Spleen (tissue), 11 donors: ENCODE results near the gene FAM124B. TPM values are rescaled to one million over a fixed set of nuclear protein-coding genes. Genes with fewer than 3 reads are reported as not detected.

Experiments
- DNase-seq: peaks from one replicate; pipeline ENCODE4 v3.0.0-alpha.2; 2020
- H3K27ac ChIP-seq, 8 donors: fragments of 200-600 bp; sonication (generic) in 7 of 8; 1 replicate in 4 of 8; 2 replicates in 4 of 8; pipeline versions ENCODE4 v1.5.0 to v1.8.0; 2016 to 2021; ENCODE audit warnings: inconsistent platforms in 4 of 8, mild to moderate bottlenecking in 4 of 8, moderate library complexity in 1 of 8
- H3K27me3 ChIP-seq, 7 donors: fragments of 200-600 bp; sonication (generic) in 6 of 7; replicated peaks in 1 of 7; 1 replicate in 4 of 7; 2 replicates in 3 of 7; pipeline versions ENCODE4 v1.5.0 to v1.8.0; 2016 to 2021; ENCODE audit warnings: inconsistent platforms in 3 of 7, mild to moderate bottlenecking in 1 of 7
- H3K36me3 ChIP-seq, 6 donors: fragments of 200-600 bp; sonication (generic) in 5 of 6; 1 replicate in 4 of 6; 2 replicates in 2 of 6; pipeline versions ENCODE4 v1.5.0 to v1.8.0; 2016 to 2021; ENCODE audit warnings: inconsistent platforms in 2 of 6
- H3K4me1 ChIP-seq, 6 donors: fragments of 200-600 bp; sonication (generic) in 5 of 6; 1 replicate in 3 of 6; 2 replicates in 3 of 6; pipeline versions ENCODE4 v1.5.0 to v1.8.0; 2016 to 2021; ENCODE audit warnings: inconsistent platforms in 3 of 6
- H3K4me3 ChIP-seq, 8 donors: fragments of 200-600 bp; sonication (generic) in 7 of 8; 1 replicate in 4 of 8; 2 replicates in 4 of 8; pipeline versions ENCODE4 v1.5.0 to v1.8.0; 2016 to 2021; ENCODE audit warnings: inconsistent platforms in 4 of 8, mild to moderate bottlenecking in 4 of 8, moderate library complexity in 2 of 8
- H3K9me3 ChIP-seq, 8 donors: fragments of 200-600 bp; sonication (generic) in 7 of 8; 1 replicate in 4 of 8; 2 replicates in 4 of 8; pipeline versions ENCODE4 v1.5.0 to v1.8.0; 2016 to 2021; ENCODE audit warnings: inconsistent platforms in 4 of 8
- CTCF ChIP-seq, 11 experiments: fragments of 200-600 bp in 7 of 11; fragments of 450-650 bp in 4 of 11; sonication (generic) in 4 of 11; IDR thresholded peaks in 8 of 11; conservative IDR thresholded peaks in 3 of 11; 1 replicate in 7 of 11; 2 replicates in 4 of 11; pipeline versions ENCODE4 v1.4.0 to v1.8.0; 2016 to 2021; ENCODE audit warnings: antibody characterized with exemption in 11 of 11, inconsistent platforms in 4 of 11, mild to moderate bottlenecking in 1 of 11
- POLR2A ChIP-seq, 3 donors: fragments of 450-650 bp; IDR thresholded peaks; one replicate each; pipeline ENCODE4 v1.5.1; 2017; ENCODE audit warnings: antibody characterized with exemption in 3 of 3, mild to moderate bottlenecking in 1 of 3
- POLR2AphosphoS5 ChIP-seq, 3 donors: sonication (generic); formaldehyde crosslinking; IDR thresholded peaks; one replicate each; pipeline ENCODE4 v1.5.1; 2017; ENCODE audit warnings: antibody characterized with exemption in 3 of 3
- WGBS, 5 donors: extraction: QIAGEN DNeasy Blood & Tissue Kit in 3 of 5; methylation state at CpG; one replicate each; pipeline versions ENCODE4 v1.1.5 to v1.1.7; 2013 to 2018; 5-methylcytosine and 5-hydroxymethylcytosine counted together
- intact Hi-C: fragments of 100-400 bp; cut with DNase I; formaldehyde crosslinking; loops from one replicate; pipeline ENCODE4 v1.15.0; 2023; ENCODE audit warnings: low total_unique reads
- polyA plus RNA-seq, 3 donors: library from polyadenylated mRNA; stranded (reverse); fragments of 200-250 nt; gene quantifications; one replicate each; pipeline ENCODE4 v1.2.1, GENCODE V29; 2013
- total RNA-seq, 7 donors: library from RNA; depleted of rRNA in 3 of 7; stranded (reverse); fragments of >200 nt in 3 of 7; fragmentation: NEBNext Ultra II Directional in 4 of 7; extraction: Animal tissue kit (Norgen Biotek cat#: 25700) in 4 of 7; gene quantifications; one replicate each; pipeline versions ENCODE4 v1.1.0 to v1.2.1, GENCODE V29; 2016 to 2021
- donor health status: healthy with polysubstance abuse.
- donor health status: DM: no; HTN: no; CAD: no; lungs with moderate emphysema.
- donor health status: DM: no; HTN: no; CAD: no.
- donor health status: Bipolar disorder and iron deficiency.
- donor health status: healthy.
- donor health status: DM: no; HTN: no; CAD: no.
- donor health status: DM: yes; HTN: yes; CAD: no.

Gene FAM124B
- total and polyA plus RNA-seq, 10 donors = 0.30 to 2.8 (median 0.86) TPM

- intact Hi-C loops = no loop called here
- no peaks in the 10 kb centered on the region for H3K9me3 ChIP-seq
- 84 to 94% (median 89%) methylated on average over 3 of the region's 3 CpGs for WGBS, 5 donors
- no peaks in the 10 kb centered on the region for H3K27me3 ChIP-seq
- no peak overlapping the region for H3K4me3 ChIP-seq
- TF ChIP-seq POLR2AphosphoS5 (IDR thresholded peaks at IDR 0.05) (no peak), POLR2A (IDR thresholded peaks at IDR 0.05) (no peak), CTCF (IDR thresholded peaks at IDR 0.05 in 8 of 11, conservative IDR thresholded peaks at IDR 0.05 in 3 of 11) (no peak)
- peaks cover 0 to 5% (median 0%) of the 10 kb centered on the region in 6 donors for H3K4me1 ChIP-seq
- H3K36me3 ChIP-seq = no peaks in the 10 kb centered on the region
- no peak overlapping the region for H3K27ac ChIP-seq
- no peak for DNase-seq
Measured at GRCh38 chr2:224360801-224361251, 41.1 kb downstream of the FAM124B start.

GRCh38 chr2:224359569-224359968 is 42.3 kb downstream of the FAM124B start:
- Histone ChIP-seq H3K36me3 (no peaks in the 10 kb centered on the region), H3K27ac (no peak overlapping the region), H3K27me3 (no peaks in the 10 kb centered on the region), H3K4me3 (no peak overlapping the region), H3K9me3 (no peaks in the 10 kb centered on the region), H3K4me1 (peaks cover 0 to 5% (median 0%) of the 10 kb centered on the region in 6 donors)
- DNase-seq = no peak
- WGBS, 5 donors = 54 to 85% (median 70%) methylated on average over 3 of the region's 3 CpGs
- TF ChIP-seq CTCF (IDR thresholded peaks at IDR 0.05 in 8 of 11, conservative IDR thresholded peaks at IDR 0.05 in 3 of 11) (peak in 1 of 11 experiments; percentile 10), POLR2A (IDR thresholded peaks at IDR 0.05) (no peak)
- intact Hi-C loops = loop anchor here (5.0 to 10.0 kb wide), 2 partner anchors 293 to 405 kb away; no protein-coding TSS in a partner anchor

GRCh38 chr2:224357098-224357901 is 44.6 kb downstream of the FAM124B start:
- no peak overlapping the region for H3K27ac ChIP-seq

More at GRCh38 chr2:224357098-224357901, 44.6 kb downstream of the FAM124B start:
- Histone ChIP-seq H3K27me3 (no peaks in the 10 kb centered on the region), H3K9me3 (no peaks in the 10 kb centered on the region), H3K4me1 (peaks cover 0 to 5% (median 0%) of the 10 kb centered on the region in 6 donors), H3K36me3 (no peaks in the 10 kb centered on the region), H3K4me3 (no peak overlapping the region)
- intact Hi-C loops = loop anchor here (5.0 to 10.0 kb wide), 2 partner anchors 295 to 408 kb away; no protein-coding TSS in a partner anchor
- TF ChIP-seq POLR2AphosphoS5 (IDR thresholded peaks at IDR 0.05) = no peak
- no peak for TF ChIP-seq POLR2A (IDR thresholded peaks at IDR 0.05)
- peak; percentile 59 to 86 (median 78) for TF ChIP-seq CTCF (IDR thresholded peaks at IDR 0.05 in 8 of 11, conservative IDR thresholded peaks at IDR 0.05 in 3 of 11)
- DNase-seq = no peak
- 48 to 50% (median 49%) methylated on average over 8 of the region's 8 CpGs for WGBS, 5 donors
